HEK293T (cell line): ENCODE results near the gene TGFBR2.

ENCODE experiments used
- ELF4 ChIP-seq: fragments of 450-650 bp; IDR thresholded peaks from 2 replicates; pipeline ENCODE4 v1.6.1; 2017; ENCODE audit warnings: antibody characterized with exemption
- FOXA1 ChIP-seq: fragments of 450-650 bp; IDR thresholded peaks from 2 replicates; pipeline ENCODE4 v1.6.1; 2016; ENCODE audit warnings: mild to moderate bottlenecking
- FOXK2 ChIP-seq: fragments of 450-650 bp; IDR thresholded peaks from 2 replicates; pipeline ENCODE4 v1.6.1; 2016; ENCODE audit warnings: mild to moderate bottlenecking
- FOXM1 ChIP-seq: fragments of 450-650 bp; IDR thresholded peaks from 2 replicates; pipeline ENCODE4 v1.6.1; 2017; ENCODE audit warnings: mild to moderate bottlenecking, borderline replicate concordance
- SP1 ChIP-seq: fragments of 450-650 bp; IDR thresholded peaks from 2 replicates; pipeline ENCODE4 v1.6.1; 2017

GRCh38 chr3:30576946-30577345 is 29.5 kb upstream of the TGFBR2 start:
- no peak for TF ChIP-seq FOXM1
- no peak for TF ChIP-seq SP1
- TF ChIP-seq FOXK2, result no peak
- no peak for TF ChIP-seq ELF4
- TF ChIP-seq FOXA1, result no peak
